WTC11 (cell line): ENCODE results near the gene AKAP13.

Experiments used
- AFF4 ChIP-seq: sonication (generic); formaldehyde crosslinking; IDR thresholded peaks from 2 replicates; pipeline ENCODE4 v1.8.1; 2023; ENCODE audit warnings: mild to moderate bottlenecking, missing genetic modification reagents, borderline replicate concordance
- ATF3 ChIP-seq: sonication (generic); formaldehyde crosslinking; conservative IDR thresholded peaks from 2 replicates; pipeline ENCODE4 v1.8.1; 2022; ENCODE audit warnings: mild to moderate bottlenecking, missing genetic modification reagents
- CTCF ChIP-seq: fragments of 200-600 bp; IDR thresholded peaks from 2 replicates; pipeline ENCODE4 v1.8.0; 2022; ENCODE audit warnings: antibody characterized with exemption
- GABPB1 ChIP-seq: sonication (generic); formaldehyde crosslinking; IDR thresholded peaks from 2 replicates; pipeline ENCODE4 v1.8.1; 2023; ENCODE audit warnings: mild to moderate bottlenecking, missing genetic modification reagents
- MAX ChIP-seq: sonication (generic); formaldehyde crosslinking; IDR thresholded peaks from 2 replicates; pipeline ENCODE4 v1.8.0; 2022; ENCODE audit warnings: mild to moderate bottlenecking, missing genetic modification reagents
- NR2C2 ChIP-seq: sonication (generic); formaldehyde crosslinking; IDR thresholded peaks from 2 replicates; pipeline ENCODE4 v1.8.0; 2022; ENCODE audit warnings: mild to moderate bottlenecking, missing genetic modification reagents
- ZNF281 ChIP-seq: sonication (generic); formaldehyde crosslinking; IDR thresholded peaks from 2 replicates; pipeline ENCODE4 v1.8.0; 2023; ENCODE audit warnings: mild to moderate bottlenecking, missing genetic modification reagents

GRCh38 chr15:85540085-85540797 lies 159.8 kb downstream of the AKAP13 start:
- no peak for TF ChIP-seq CTCF
- TF ChIP-seq NR2C2 (CRISPR knock-in tag), result no peak
- no peak for TF ChIP-seq GABPB1 (CRISPR knock-in tag)
- no peak for TF ChIP-seq AFF4
- TF ChIP-seq ATF3 (CRISPR knock-in tag), result no peak
- TF ChIP-seq ZNF281, result no peak
- no peak for TF ChIP-seq MAX (CRISPR knock-in tag)
